WI38 (cell line): ENCODE results near the gene ME3.

Source experiments
- H3K4me3 ChIP-seq: 2 replicates; pipeline ENCODE4 v1.5.1; 2011; ENCODE audit warnings: low read depth, mild to moderate bottlenecking, control low read depth, low read length
- CTCF ChIP-seq: IDR thresholded peaks from 2 replicates; pipeline ENCODE4 v1.5.1; 2012; ENCODE audit warnings: low read depth, mild to moderate bottlenecking, control low read depth, low read length

The ME3 gene

GRCh38 chr11:86503131-86503530 is 169.3 kb downstream of the ME3 start:
- TF ChIP-seq CTCF, result no peak
- no peak overlapping the region for H3K4me3 ChIP-seq

- no peak overlapping the region for H3K4me3 ChIP-seq
- no peak for TF ChIP-seq CTCF
Observed at GRCh38 chr11:86502137-86502642, 170.2 kb downstream of the ME3 start.

GRCh38 chr11:86500500-86501140 is 171.8 kb downstream of the ME3 start:
- TF ChIP-seq CTCF, result no peak
- H3K4me3 ChIP-seq, result no peak overlapping the region

GRCh38 chr11:86499723-86500129 is 172.7 kb downstream of the ME3 start:
- TF ChIP-seq CTCF, result no peak
- H3K4me3 ChIP-seq, result no peak overlapping the region

- TF ChIP-seq CTCF, result no peak
- no peak overlapping the region for H3K4me3 ChIP-seq
Observed at GRCh38 chr11:86497836-86498235, 174.6 kb downstream of the ME3 start.

GRCh38 chr11:86497310-86497709 is 175.1 kb downstream of the ME3 start:
- TF ChIP-seq CTCF, result no peak
- no peak overlapping the region for H3K4me3 ChIP-seq

- no peak overlapping the region for H3K4me3 ChIP-seq
Observed at GRCh38 chr11:86495351-86495750, 177.1 kb downstream of the ME3 start.

More at GRCh38 chr11:86495351-86495750, 177.1 kb downstream of the ME3 start:
- TF ChIP-seq CTCF, result no peak
